SU-DHL-6 (cell line): ENCODE measurements around the gene PLEKHA6.
"Not testable (repeated sequence)": the region's sequence is repeated elsewhere in the genome, so short reads cannot be mapped to it uniquely, and the experiment has no call there.

Source experiments
- CTCF ChIP-seq: fragments of 200-600 bp; sonication (generic); IDR thresholded peaks from one replicate; pipeline ENCODE4 v1.5.1; 2017; ENCODE audit warnings: antibody characterized with exemption, mild to moderate bottlenecking, low read length, moderate library complexity; ENCODE audit not compliant: insufficient read depth, poor library complexity, severe bottlenecking
- EZH2phosphoT487 ChIP-seq: fragments of 200-600 bp; sonication (generic), shearing (Covaris generic); conservative IDR thresholded peaks from 2 replicates; pipeline ENCODE4 v1.6.1; 2018; ENCODE audit warnings: mild to moderate bottlenecking, antibody characterized with exemption, low read length, moderate library complexity, mixed read lengths

GRCh38 chr1:204310970-204311369 is 48.8 kb downstream of the PLEKHA6 start:
- not testable (repeated sequence) for TF ChIP-seq CTCF, EZH2phosphoT487
